ENCODE data around the gene KCNJ8.
"Not testable (repeated sequence)": the region's sequence is repeated elsewhere in the genome, so short reads cannot be mapped to it uniquely, and the experiment has no call there.

Gene KCNJ8

DNA sequence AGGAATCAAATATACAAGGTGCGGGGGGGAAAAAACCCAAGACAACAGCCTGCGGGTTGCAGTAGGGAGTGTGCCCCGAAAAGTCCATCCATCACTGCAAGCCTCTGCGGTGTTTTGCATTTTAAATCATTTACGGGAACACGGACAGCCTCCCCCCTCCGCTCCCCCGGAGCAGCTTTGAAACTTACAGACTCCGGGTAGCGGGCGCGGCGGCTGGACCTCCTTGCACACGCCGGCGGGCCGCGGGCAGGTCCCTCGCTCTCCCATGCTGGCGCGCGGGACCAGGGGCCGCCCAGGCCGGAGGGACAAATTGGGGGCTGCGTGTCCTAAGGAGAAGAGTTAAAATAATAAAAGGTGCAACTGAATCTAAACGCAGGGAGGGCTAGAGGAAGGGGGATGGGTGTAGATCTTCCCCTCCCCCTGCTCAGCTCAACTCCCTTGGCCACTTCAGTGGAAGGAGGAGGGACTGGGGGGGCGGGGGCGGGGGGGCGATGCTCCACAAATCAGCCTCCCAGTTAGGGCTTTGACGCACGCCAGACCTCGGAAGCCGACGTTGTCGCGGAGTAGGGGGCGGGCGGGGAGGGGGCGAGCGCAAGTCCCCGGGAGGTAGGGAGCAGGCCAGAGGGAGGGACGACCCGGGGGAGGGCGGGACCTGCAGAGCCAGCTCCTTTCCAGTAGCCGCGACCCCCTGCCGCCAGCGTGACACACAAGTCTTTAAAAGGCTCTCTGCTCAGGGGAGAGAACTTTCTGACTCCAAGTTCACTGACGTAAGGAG lies at the start of gene KCNJ8:
Gene KCNJ8, minus strand, starts transcription at position 349 of the 775 bp plus-strand sequence. CDS start 1,090 bp downstream, outside the sequence.
- DNase-seq = peak; percentile 58

- DNase-seq = no peak
These were observed 49.1 kb upstream of the KCNJ8 start for GRCh38 chr12:21823581-21823980.

- no peak for DNase-seq
These were observed 45.2 kb upstream of the KCNJ8 start for GRCh38 chr12:21819678-21820077.

DNA sequence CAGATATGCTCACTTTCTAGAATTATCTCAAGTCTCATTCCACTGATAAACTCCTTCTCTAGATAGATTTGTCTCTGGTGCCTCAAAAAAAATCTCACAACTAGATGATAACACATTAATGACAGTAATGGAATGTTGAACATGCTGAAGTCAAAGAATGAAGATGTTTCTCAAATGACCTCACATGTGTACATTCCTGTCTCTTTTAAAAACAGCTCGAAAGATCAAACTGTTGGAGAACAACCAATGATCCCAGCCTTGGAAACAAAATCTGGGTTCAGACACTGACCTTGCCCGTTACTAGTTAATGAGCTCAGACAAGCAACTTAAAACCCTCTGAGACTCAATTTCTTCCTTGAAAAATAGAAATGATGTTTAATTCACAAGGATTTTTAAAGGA lies 44.7 kb upstream of the KCNJ8 start:
- DNase-seq = no peak

GRCh38 chr12:21818627-21819026 lies 44.1 kb upstream of the KCNJ8 start:
- DNase-seq = no peak

DNA sequence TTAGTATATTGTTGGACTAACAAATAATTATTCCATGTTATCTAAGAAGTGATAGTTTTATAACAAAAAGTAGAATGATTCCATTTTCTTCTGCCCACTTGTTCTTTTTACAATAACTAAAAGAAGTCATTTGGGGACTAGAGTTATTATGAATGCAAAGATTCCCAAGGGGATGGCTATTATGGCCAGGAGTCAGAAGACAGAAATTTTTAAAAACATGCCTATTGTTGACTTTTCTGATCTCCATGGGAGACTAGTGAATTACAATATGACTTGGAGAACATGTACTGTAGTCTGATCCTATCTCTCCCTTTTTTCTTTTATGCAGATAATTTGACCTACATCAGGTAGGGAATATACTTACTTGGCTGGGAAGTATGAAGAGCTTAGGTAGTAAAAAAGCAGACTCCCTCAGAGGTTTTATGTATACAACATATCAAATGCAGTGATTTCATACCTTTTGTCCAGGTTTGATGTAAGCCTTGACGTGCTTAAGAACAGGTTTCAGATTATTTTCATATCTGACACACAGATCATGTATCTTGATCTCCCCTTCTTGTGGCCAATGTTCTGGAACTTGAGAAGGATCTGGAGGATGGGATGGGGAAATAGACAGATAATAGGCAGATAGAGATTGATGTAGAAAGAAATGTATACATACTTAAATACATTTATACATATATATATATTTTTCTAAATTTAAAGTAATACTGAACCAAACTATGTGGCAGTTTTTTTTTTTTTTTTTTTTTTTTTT lies 41.0 kb upstream of the KCNJ8 start:
- DNase-seq = no peak

GRCh38 chr12:21814814-21815213 lies 40.3 kb upstream of the KCNJ8 start:
- DNase-seq = no peak

DNA sequence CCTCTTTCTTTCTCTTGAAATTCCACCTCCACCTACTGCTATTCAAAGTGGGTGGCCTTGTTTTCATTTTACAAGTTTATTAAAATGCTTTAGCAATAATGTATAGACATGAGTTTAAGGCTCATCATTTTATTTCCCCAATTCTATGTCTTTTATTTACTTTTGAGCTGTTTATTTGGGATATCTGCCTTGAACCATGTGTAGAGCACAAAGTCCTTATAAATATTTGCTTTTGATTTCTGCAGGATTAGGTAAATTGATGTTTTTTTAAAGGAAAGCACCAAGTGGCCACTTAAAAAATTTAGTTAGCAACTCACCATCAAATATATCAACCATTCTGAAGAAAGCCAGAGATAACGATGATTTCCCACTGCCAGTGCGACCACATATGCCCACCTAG lies 39.8 kb upstream of the KCNJ8 start:
- no peak for DNase-seq

- no peak for DNase-seq
These were observed 39.2 kb upstream of the KCNJ8 start for GRCh38 chr12:21813751-21814150.

- no peak for DNase-seq
These were observed 38.6 kb upstream of the KCNJ8 start for GRCh38 chr12:21813125-21813524.

GRCh38 chr12:21812340-21812739 lies 37.8 kb upstream of the KCNJ8 start:
- not testable (repeated sequence) for DNase-seq

DNA sequence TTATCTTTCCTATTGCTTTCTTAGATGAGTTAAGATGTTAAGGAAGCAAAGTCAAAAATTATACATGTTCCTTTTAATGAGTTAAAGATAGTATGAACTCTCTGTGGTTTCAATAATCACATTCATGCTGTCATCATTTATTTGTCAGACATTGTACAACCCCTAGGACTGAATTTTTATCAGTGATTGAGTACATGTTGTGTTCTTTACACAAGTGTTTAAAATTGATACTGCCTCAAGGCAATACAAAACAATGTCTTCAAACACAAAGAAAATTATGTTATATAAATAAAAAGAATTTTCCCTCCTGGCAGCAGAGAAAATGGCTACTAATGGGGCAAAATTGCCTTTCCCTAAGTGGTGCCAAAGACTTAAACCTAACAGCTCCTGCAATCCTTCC lies 34.6 kb upstream of the KCNJ8 start:
- no peak for DNase-seq

DNA sequence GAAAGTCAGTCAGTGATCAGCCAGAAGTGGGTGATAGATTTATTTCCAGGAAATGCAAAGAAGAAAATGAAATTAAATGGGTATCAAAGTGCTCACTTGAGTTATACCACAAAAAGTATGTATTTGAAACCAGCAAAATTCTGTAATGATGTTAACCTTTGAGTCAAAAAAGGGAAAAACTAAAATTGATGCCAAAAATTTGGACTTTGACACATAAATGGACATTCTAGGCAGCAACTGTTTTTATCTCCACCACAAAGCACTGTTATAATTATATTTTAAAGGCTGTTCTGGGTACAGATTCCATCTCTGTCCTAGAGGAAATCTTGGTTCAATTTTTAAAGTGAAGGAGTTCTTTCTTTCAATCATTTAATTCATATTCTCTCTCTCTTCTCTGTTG lies 31.7 kb upstream of the KCNJ8 start:
- no peak for DNase-seq

DNA sequence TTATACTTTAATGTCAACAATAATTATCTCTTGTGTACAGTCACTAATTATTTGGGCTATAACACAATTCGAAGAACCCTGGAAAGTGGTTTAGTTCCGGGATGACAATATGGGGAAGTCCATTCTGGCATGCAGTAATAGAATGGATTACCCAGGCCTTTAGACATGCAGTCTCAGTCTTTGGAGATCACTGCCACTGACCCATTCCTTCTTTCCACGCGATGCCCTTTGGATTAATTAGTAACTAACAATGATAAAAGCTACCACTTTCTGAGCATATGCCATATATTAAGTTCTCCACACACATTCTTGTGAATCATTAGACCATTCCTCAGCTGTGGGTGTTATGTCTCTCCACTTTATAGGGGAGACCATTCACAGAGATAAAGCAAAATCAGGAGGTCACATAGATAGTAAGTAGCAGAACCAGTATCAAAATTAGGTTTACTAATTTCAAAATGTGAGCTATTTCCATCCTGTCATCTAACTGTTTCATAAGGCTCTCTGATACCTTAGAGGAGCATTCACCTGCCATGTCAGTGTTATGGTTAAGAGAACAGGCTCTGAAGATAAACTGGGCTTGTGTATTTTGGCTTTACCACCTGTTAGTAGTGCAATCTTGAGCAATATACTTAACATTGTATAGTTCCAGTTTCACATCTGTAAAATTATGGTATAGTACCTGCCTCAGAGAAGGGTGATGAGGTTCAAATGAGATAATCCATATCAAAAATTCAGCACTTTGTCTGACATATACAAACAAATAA lies 27.2 kb upstream of the KCNJ8 start:
- DNase-seq = no peak

- no peak for DNase-seq
These were observed 25.5 kb upstream of the KCNJ8 start for GRCh38 chr12:21800011-21800410.

- DNase-seq = no peak
These were observed 23.0 kb upstream of the KCNJ8 start for GRCh38 chr12:21797539-21797938.

- no peak for DNase-seq
These were observed 21.3 kb upstream of the KCNJ8 start for GRCh38 chr12:21795648-21796328.

GRCh38 chr12:21794807-21795595 lies 20.5 kb upstream of the KCNJ8 start:
- DNase-seq = not testable (repeated sequence)

DNA sequence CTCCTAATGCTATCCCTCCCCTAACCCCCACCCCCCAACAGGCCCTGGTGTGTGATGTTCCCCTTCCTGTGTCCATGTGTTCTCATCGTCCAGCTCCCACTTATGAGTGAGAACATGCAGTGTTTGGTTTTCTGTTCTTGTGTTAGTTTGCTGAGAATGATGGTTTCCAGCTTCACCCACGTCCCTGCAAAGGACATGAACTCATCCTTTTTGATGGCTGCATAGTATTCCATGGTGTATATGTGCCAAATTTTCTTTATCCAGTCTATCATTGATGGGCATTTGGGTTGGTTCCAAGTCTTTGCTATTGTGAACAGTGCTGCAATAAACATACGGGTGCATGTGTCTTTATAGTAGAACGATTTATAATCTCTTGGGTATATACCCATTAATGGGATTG lies 15.2 kb upstream of the KCNJ8 start:
- not testable (repeated sequence) for DNase-seq

- no peak for DNase-seq
These were observed 13.8 kb upstream of the KCNJ8 start for GRCh38 chr12:21788089-21788983.

GRCh38 chr12:21786041-21786531 lies 11.6 kb upstream of the KCNJ8 start:
- no peak for DNase-seq

Measured in NCI-H510A treated with DMSO at 0.1 percent for 48 hours (cell line).